ENCODE data around the gene CTTNBP2. TPM values are rescaled to one million over a fixed set of nuclear protein-coding genes. Genes with fewer than 3 reads are reported as not detected.

CTTNBP2 gene
- total RNA-seq (2014; rRNA removed; shearing (Covaris generic)), result 8.7 and 11.4 TPM in 2 replicates

- peak; percentile 80 for DNase-seq
- H3K4me3 ChIP-seq (ENCODE audit: insufficient read depth, low read depth, low read length), result peak within 1 kb of the TSS; percentile 81
- H3K36me3 ChIP-seq (replicated peaks; ENCODE audit: control insufficient read depth, insufficient read depth, low read length), result no peaks in the 10 kb centered on the region
- no peaks in the 10 kb centered on the region for H3K27me3 ChIP-seq (ENCODE audit: control insufficient read depth, insufficient read depth, low read length)
Measured at GRCh38 chr7:117873310-117874190, at the start of gene CTTNBP2. TSS of gene CTTNBP2 (minus strand) at chr7:117873441. CDS start at chr7:117873415, 26 bp downstream.

- Histone ChIP-seq H3K27me3 (ENCODE audit: control insufficient read depth, insufficient read depth, low read length) (no peaks in the 10 kb centered on the region), H3K36me3 (replicated peaks; ENCODE audit: control insufficient read depth, insufficient read depth, low read length) (no peaks in the 10 kb centered on the region), H3K4me3 (ENCODE audit: insufficient read depth, low read depth, low read length) (no peak overlapping the region)
- no peak for DNase-seq
Measured at GRCh38 chr7:117916309-117916708, 43.1 kb upstream of the CTTNBP2 start.

- no peaks in the 10 kb centered on the region for H3K36me3 ChIP-seq (replicated peaks; ENCODE audit: control insufficient read depth, insufficient read depth, low read length)
- H3K4me3 ChIP-seq (ENCODE audit: insufficient read depth, low read depth, low read length), result no peak overlapping the region
- no peaks in the 10 kb centered on the region for H3K27me3 ChIP-seq (ENCODE audit: control insufficient read depth, insufficient read depth, low read length)
- no peak for DNase-seq
Measured at GRCh38 chr7:117912421-117912820, 39.2 kb upstream of the CTTNBP2 start.

- H3K36me3 ChIP-seq (replicated peaks; ENCODE audit: control insufficient read depth, insufficient read depth, low read length), result no peaks in the 10 kb centered on the region
- no peak for DNase-seq
Measured at GRCh38 chr7:117908031-117908795, 35.0 kb upstream of the CTTNBP2 start.

GRCh38 chr7:117907049-117907640 lies 33.9 kb upstream of the CTTNBP2 start:
- no peaks in the 10 kb centered on the region for H3K27me3 ChIP-seq (ENCODE audit: control insufficient read depth, insufficient read depth, low read length)
- H3K4me3 ChIP-seq (ENCODE audit: insufficient read depth, low read depth, low read length), result no peak overlapping the region
- no peak for DNase-seq
- no peaks in the 10 kb centered on the region for H3K36me3 ChIP-seq (replicated peaks; ENCODE audit: control insufficient read depth, insufficient read depth, low read length)

More at GRCh38 chr7:117908031-117908795, 35.0 kb upstream of the CTTNBP2 start:
- no peaks in the 10 kb centered on the region for H3K27me3 ChIP-seq (ENCODE audit: control insufficient read depth, insufficient read depth, low read length)
- no peak overlapping the region for H3K4me3 ChIP-seq (ENCODE audit: insufficient read depth, low read depth, low read length)

- Histone ChIP-seq H3K27me3 (ENCODE audit: control insufficient read depth, insufficient read depth, low read length) (no peaks in the 10 kb centered on the region), H3K4me3 (ENCODE audit: insufficient read depth, low read depth, low read length) (no peak overlapping the region), H3K36me3 (replicated peaks; ENCODE audit: control insufficient read depth, insufficient read depth, low read length) (no peaks in the 10 kb centered on the region)
- no peak for DNase-seq
Measured at GRCh38 chr7:117902314-117902889, 29.2 kb upstream of the CTTNBP2 start.

GRCh38 chr7:117901089-117901797 lies 28.0 kb upstream of the CTTNBP2 start:
- Histone ChIP-seq H3K27me3 (ENCODE audit: control insufficient read depth, insufficient read depth, low read length) (no peaks in the 10 kb centered on the region), H3K4me3 (ENCODE audit: insufficient read depth, low read depth, low read length) (no peak overlapping the region), H3K36me3 (replicated peaks; ENCODE audit: control insufficient read depth, insufficient read depth, low read length) (no peaks in the 10 kb centered on the region)
- DNase-seq, result no peak

- H3K36me3 ChIP-seq (replicated peaks; ENCODE audit: control insufficient read depth, insufficient read depth, low read length), result no peaks in the 10 kb centered on the region
- H3K4me3 ChIP-seq (ENCODE audit: insufficient read depth, low read depth, low read length), result no peak overlapping the region
- no peak for DNase-seq
- no peaks in the 10 kb centered on the region for H3K27me3 ChIP-seq (ENCODE audit: control insufficient read depth, insufficient read depth, low read length)
Measured at GRCh38 chr7:117896339-117896738, 23.1 kb upstream of the CTTNBP2 start.

GRCh38 chr7:117895276-117895675 lies 22.0 kb upstream of the CTTNBP2 start:
- Histone ChIP-seq H3K4me3 (ENCODE audit: insufficient read depth, low read depth, low read length) (no peak overlapping the region), H3K36me3 (replicated peaks; ENCODE audit: control insufficient read depth, insufficient read depth, low read length) (no peaks in the 10 kb centered on the region), H3K27me3 (ENCODE audit: control insufficient read depth, insufficient read depth, low read length) (no peaks in the 10 kb centered on the region)
- no peak for DNase-seq

- no peaks in the 10 kb centered on the region for H3K36me3 ChIP-seq (replicated peaks; ENCODE audit: control insufficient read depth, insufficient read depth, low read length)
- DNase-seq, result no peak
- H3K27me3 ChIP-seq (ENCODE audit: control insufficient read depth, insufficient read depth, low read length), result no peaks in the 10 kb centered on the region
- H3K4me3 ChIP-seq (ENCODE audit: insufficient read depth, low read depth, low read length), result no peak overlapping the region
Measured at GRCh38 chr7:117894037-117894436, 20.8 kb upstream of the CTTNBP2 start.

- Histone ChIP-seq H3K27me3 (ENCODE audit: control insufficient read depth, insufficient read depth, low read length) (no peaks in the 10 kb centered on the region), H3K36me3 (replicated peaks; ENCODE audit: control insufficient read depth, insufficient read depth, low read length) (no peaks in the 10 kb centered on the region), H3K4me3 (ENCODE audit: insufficient read depth, low read depth, low read length) (no peak overlapping the region)
- DNase-seq, result no peak
Measured at GRCh38 chr7:117892821-117893220, 19.6 kb upstream of the CTTNBP2 start.

GRCh38 chr7:117889611-117890010 lies 16.4 kb upstream of the CTTNBP2 start:
- Histone ChIP-seq H3K4me3 (ENCODE audit: insufficient read depth, low read depth, low read length) (no peak overlapping the region), H3K36me3 (replicated peaks; ENCODE audit: control insufficient read depth, insufficient read depth, low read length) (no peaks in the 10 kb centered on the region), H3K27me3 (ENCODE audit: control insufficient read depth, insufficient read depth, low read length) (no peaks in the 10 kb centered on the region)

GRCh38 chr7:117888627-117889026 lies 15.4 kb upstream of the CTTNBP2 start:
- H3K4me3 ChIP-seq (ENCODE audit: insufficient read depth, low read depth, low read length), result no peak overlapping the region
- DNase-seq, result no peak
- H3K27me3 ChIP-seq (ENCODE audit: control insufficient read depth, insufficient read depth, low read length), result no peaks in the 10 kb centered on the region
- no peaks in the 10 kb centered on the region for H3K36me3 ChIP-seq (replicated peaks; ENCODE audit: control insufficient read depth, insufficient read depth, low read length)

More at GRCh38 chr7:117889611-117890010, 16.4 kb upstream of the CTTNBP2 start:
- no peak for DNase-seq

- no peak for DNase-seq
- no peaks in the 10 kb centered on the region for H3K27me3 ChIP-seq (ENCODE audit: control insufficient read depth, insufficient read depth, low read length)
- no peaks in the 10 kb centered on the region for H3K36me3 ChIP-seq (replicated peaks; ENCODE audit: control insufficient read depth, insufficient read depth, low read length)
- H3K4me3 ChIP-seq (ENCODE audit: insufficient read depth, low read depth, low read length), result no peak overlapping the region
Measured at GRCh38 chr7:117882594-117882993, 9.4 kb upstream of the CTTNBP2 start.

All from H7 (cell line).